ENCODE data around the gene XPO5.
"Not testable (repeated sequence)": the region's sequence is repeated elsewhere in the genome, so short reads cannot be mapped to it uniquely, and the experiment has no call there.

Gene XPO5

DNA sequence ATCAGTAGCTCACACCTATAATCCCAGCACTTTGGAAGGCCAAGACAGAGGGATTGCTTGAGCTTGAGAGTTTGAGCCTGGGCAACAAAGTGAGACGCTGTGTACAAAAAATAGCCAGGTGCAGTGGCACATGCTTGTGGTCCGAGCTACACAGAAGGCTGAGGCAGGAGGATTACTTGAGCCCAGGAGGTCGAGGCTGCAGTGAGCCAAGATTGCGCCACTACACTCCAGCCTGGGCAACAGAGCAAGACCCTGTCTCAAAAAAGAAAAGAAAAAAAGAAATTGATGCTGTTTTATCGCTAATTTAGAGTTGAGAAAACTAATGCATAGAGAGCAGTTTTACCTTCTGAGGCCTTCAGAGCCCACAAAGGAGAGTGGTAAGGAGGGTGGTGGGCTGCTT, 77.5 kb downstream of the XPO5 start:
- not testable (repeated sequence) for DNase-seq (ENCODE audit: low read depth in 2 of 2)

DNA sequence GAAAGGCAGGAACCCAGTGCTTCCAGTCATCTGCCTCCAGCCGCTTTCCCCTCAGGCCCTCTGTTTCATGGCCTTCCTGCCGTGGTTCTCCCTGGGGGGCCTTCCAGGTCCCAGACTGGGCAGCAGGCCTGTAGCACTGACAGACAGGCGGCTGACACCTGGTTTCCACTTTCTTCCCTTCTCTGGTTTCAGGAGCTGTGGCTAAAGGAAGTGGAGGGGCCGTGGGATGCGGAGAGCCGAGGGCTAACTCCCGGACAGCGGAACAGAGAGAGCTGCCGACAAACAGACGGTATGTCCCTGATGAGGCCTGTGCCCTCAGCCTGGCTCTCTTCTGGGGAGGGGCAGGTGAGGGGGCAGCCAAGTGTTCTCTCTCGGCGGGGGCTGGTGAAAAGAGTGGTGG, 78.1 kb downstream of the XPO5 start:
- no peak for DNase-seq (ENCODE audit: low read depth in 2 of 2)

DNA sequence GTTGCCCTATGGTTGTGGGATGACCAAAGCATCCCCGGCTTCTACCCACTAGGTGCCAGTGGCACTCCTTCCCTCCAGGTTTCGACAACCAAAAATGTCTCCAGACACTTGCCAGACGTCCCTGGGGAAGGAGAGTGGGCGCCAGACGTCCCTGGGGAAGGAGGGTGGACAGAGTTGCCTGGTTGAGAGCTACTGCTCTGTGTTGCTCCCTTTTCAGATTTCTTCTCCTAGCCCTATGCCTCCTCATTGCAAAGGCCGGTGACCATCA, 78.8 kb downstream of the XPO5 start:
- DNase-seq (ENCODE audit: low read depth in 2 of 2), result no peak

DNA sequence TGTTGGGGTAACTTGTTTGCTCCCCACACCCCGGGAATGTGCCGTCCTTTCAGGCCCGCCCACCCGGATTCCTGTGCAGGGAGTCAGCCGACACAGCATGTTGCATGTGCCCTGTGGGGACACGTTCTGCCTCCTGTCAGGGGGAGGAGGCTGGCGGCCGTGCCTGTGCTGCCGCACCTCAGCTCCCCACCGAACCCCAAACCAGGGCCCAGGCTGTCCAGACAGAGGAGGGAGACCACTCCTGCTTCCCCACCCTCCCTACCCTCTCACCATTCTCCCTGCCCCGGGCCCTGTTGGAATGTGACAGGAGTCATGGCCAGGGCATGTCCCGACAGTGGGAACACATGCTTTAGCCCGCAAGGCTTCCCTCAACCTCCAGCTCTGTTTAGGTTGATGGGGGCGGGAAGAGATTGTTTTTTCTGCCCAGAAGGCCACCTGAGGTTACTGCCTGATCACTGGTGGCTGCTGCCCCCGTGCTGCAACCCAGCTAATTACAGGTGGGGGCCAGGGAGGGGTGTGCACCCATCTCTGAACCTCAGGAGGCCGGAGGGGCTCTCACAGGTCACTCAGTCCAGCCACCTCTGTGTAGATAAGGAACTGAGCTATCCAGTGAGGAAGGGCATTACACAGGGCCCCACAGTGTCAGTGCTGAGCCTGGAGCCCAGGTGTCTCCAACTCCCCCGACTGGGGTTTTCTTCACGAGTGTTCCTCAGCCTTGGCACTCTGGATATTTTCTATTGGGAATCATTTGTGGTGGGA, 79.3 kb downstream of the XPO5 start:
- DNase-seq (ENCODE audit: low read depth in 2 of 2), result no peak

DNA sequence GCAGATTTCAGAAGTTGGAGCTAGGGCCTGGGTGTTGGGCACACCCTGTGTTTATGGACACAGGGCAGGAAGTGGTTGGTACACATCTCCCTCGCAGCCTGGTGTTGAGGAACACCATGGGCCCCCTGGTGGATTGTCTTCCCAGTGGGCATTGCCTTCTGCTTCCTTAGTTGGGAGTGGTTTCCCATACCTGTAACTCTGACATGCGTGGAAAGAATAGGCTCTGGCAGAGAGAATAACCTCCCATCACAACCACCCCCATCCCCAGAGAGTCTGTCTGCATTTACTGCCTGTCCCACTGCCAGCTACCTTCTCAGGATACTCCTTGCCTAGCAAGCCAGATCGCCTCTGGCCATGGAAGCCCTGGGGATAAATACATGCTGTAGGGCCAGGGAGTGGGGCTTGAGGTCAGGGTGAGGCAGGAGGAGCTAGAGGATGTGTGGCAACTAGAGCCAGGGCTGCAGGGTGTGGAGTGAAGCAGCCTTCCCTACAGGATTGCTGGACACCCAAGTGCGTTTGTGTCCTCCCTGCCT, 80.4 kb downstream of the XPO5 start:
- no peak for DNase-seq (ENCODE audit: low read depth in 2 of 2)

DNA sequence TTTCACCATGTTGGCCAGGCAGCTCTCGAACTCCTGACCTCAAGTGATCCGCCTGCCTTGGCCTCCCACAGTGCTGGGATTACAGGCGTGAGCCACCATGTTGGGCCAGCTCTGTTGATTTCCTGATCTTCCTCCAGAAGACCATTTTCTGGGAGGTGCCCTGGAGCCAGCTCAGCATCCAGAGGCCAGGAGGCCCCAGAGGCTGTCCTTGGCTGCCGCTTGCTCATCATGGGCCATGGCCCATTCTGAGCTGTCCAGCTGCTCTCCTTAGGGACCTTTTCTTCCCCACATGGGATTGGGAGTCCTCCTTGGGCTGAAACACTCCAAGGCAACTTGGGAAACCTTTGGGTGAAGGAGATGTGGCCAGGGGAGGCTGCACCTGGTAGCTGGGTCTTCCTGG, 81.1 kb downstream of the XPO5 start:
- no peak for DNase-seq (ENCODE audit: low read depth in 2 of 2)

DNA sequence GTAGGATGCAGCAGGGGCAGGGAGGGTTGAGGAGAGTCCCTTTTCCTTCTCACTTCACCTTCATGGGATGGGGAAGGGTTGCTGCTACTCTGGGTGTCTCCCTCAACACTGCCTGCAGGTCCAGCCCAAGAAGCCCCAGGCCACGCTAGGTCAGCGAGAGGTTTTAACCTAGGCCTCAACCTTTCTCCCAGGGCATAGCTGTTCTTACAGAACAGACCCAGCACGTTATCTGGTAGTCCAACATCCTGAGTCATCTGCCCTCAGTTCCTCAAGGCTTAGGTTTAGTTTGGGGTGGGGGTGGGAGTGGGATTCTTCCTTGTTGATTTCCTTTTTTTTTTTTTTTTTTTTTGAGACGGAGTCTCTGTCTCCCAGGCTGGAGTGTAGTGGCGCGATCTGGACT, 81.5 kb downstream of the XPO5 start:
- no peak for DNase-seq (ENCODE audit: low read depth in 2 of 2)

DNA sequence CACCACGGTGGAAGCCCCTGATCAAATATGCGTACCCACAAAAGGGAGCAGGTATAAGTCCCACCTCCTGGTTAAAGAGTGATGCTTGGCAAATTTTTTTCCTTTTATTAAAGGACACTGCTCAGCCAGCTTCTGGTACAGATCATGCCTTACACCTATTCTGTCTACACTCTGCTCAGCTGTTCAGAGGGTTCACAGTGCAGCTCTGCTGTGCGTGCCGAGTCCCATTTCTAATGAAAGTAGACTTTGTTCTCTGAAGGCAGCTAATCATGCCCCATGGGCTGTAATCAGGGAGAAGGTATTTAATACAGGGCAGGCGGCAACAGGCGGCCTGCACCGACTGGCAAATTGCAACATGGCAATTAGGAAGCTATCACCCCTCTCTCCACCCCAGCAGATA, 82.0 kb downstream of the XPO5 start:
- no peak for DNase-seq (ENCODE audit: low read depth in 2 of 2)

DNA sequence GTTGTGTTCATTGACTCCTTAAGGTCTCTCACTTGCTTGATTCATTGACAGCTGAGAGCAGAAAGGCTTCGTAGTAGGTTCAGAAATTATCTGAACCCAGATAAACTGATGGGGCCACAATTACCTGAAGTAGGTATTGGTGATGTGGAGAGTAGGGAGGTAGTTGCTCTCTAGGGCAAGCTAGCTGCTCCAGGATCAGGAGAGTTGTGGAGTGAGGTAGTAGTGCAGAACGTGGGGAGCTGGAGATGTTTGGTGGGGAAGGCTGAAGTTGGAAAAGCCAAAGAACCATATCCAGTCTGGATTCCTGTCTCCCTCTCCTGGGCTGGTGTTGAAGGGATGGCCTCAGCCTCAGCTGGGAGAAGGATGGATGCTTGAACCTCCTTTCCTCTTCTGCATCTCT, 82.6 kb downstream of the XPO5 start:
- no peak for DNase-seq (ENCODE audit: low read depth in 2 of 2)

DNA sequence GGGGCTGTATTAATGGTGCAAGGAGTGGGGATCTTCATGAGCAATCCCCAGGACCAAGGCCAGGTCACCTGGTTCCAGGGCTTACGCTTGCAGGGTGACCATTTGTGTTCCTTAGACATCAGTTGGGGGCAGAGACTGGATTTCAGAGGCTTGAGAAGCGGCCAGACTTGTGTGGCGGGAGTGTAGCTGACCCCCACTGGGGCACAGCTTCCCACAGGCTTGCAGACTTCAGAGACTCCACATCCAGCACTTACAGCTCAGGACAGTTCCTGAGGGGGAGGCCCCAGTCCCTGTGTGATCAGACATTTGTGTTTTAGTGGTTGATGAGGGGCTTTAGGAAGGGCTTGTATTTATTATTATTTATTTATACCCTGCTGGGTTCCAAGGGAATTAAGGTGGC, 83.2 kb downstream of the XPO5 start:
- no peak for DNase-seq (ENCODE audit: low read depth in 2 of 2)

DNA sequence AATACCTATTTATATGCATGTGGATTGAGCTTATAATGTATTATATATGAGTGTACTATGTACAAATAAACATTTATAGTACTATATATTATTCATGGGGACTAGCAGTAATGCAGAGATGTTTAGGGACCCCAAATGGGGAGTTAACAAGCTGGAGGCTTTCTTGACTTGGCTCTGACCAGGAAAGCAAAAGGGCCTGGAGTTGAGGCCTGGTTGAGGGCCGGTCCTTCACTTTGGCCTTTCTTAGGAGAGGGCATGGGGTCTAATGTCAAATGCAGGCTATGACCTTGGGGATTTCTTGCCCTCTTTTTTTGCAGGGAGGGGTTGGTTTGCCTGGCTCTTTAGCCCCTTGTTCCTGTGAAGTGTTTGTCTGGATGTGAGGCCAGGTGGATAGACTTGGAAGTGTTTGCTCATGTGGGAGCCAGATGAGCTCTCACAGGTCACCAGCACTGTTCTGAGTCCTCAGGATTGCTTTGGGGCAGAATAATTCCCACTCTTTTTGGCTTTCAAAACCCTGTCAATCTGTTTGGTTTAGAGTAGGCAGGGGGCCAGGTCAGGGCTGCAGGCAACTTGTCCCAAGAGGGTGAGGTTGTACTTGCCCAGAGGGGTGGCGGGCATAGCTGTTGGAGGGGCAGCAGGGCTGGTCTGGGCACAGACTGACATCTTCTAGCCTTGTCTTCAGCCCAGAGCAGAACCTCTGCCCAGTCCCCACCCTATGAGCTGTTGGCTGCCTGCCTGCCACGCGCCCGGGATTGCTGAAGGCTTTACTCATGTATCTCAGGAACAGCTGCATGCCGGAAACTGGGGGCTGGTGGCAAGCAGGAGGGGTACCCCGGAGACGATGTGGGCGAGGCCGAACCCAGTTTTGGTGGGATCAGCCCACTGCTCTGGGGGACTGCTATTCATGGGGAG, 83.8 kb downstream of the XPO5 start:
- DNase-seq (ENCODE audit: low read depth in 2 of 2), result no peak

DNA sequence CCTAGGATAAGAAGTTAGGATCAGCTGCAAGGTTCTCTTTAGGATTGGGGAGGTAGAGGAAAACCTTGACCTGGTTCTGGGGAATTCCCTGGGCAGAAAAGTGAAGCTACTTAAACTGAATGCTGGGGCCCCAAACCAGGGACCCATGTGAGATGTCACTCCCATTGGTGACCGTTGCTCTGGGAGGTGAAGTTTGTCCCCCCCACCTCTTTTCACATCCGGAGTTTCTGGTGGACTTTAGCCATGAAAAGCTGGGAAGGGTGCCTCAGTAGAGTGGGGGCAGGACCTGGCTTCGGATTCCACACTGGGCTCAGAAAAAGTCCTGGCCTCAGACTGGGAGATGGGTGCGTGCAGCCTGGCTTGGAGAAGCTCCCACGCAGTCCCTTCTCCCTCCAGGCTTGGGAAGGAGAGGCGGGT, 85.3 kb downstream of the XPO5 start:
- DNase-seq (ENCODE audit: low read depth in 2 of 2), result no peak

DNA sequence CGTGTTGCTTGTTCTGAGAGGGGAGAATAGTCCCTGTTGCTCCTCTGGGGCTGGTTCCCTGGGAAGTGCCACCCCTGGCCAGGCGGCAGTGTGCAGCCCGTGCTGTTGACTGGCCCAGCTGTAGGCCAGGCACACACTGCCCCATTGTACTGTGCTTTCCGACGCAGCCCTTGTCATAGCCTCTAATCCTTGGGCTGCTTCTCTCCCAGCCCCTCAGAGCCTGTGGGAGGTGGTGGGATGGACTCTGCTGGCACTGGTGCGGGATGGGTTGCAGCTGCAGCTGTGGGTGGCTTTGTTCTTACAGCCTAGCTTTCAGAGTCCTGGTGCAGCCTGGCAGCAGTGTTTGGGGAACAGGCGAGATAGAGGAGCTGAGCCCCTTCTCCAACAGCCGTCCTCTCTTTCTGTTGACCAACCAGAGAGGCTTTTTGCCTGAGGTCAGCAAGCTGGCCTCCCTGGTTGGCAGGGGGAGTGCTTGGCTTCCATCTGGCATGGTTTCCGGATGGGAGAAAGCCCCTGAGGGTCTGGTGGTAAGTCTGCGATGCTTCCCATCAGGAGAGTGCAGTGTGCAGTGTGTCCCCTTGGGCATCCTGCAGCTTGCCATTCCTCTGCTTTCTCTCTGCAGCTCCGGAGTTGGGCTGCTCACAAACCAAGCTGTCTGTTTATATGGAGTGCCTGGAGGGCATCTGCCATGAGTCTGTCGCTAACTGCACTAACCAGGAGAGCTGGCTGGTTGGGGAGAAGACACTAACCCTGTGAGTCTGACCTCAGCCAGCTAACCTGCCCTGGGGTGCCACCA, 86.4 kb downstream of the XPO5 start:
- DNase-seq (ENCODE audit: low read depth in 2 of 2), result no peak

DNA sequence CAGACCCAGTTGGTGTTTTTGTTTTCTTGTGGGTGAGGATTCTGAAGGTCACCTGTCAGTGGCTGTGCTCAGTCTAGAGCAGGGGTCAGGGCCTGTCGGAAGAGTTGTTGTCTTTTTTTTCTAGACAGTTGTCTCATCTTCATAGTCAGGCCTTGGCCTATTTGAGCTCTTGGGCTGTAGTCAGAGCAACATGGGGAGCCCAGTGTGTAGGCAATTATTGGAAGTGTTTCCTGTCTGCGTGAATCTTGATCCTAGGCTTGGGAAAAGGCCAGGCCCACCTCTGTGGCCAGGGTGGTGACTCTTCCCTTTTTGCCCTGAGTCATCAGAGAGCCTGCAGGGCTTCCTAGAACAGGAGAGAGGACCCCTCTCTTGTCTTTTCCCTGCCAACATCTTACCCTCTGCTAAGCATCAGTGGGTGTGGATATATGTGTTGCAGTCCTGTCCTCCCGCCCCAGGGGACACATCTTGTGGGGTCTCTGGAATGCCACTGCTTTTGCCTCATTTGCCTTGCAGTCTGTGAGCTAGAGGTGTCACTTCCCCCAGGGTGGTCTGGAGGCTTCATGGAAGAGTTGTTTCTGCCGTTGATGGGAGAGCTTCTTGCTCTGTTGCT, 87.1 kb downstream of the XPO5 start:
- no peak for DNase-seq (ENCODE audit: low read depth in 2 of 2)

DNA sequence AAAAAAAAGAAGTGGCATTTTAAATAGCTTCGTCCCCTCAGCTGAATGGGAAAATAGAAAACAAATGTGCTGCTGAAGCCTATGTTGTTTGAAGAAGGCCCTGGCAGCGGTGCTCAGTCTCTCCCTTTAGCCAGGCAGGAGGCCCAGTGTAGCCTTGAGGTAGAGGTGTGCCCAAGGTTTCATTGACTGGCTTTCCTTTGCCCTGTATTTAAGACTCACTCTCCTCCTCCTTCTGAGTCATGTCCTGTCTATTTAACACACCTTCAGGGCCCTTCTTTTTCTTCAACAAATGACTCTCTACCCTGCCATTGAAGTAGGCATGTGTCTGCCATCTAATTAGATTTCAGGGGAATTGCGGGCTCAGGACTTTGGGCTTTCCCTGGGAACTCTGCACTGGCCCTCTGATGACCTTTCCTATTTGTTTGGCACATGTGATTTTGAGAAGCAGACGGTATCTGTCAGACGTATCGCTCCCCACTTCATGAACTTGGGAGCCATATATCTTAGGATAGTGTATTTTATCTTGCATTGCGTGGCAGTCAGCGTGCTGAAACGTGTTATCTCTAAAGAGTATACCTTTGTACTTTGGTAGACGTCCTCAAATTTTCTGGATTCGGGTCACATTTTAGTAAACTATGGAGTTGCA, 94.1 kb downstream of the XPO5 start:
- no peak for DNase-seq (ENCODE audit: low read depth in 2 of 2)

DNA sequence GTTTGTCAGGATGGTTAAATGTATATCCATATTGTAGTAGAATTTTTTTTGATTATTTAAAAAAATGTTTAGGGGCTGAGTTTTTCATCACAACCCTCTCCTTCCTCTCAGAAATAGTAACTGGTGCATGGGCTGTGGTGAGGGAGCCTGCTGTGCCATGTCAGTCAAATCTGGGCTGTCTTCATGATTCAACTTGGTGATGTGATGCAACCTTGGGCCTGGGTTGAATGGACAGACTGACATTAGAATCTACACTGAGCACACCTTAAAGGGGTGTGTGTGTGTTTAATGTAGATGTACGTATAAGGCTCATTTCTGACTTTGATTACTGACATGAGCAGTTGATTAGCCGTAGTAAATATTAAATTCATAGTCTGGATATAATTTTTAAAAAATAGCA, 94.8 kb downstream of the XPO5 start:
- no peak for DNase-seq (ENCODE audit: low read depth in 2 of 2)

DNA sequence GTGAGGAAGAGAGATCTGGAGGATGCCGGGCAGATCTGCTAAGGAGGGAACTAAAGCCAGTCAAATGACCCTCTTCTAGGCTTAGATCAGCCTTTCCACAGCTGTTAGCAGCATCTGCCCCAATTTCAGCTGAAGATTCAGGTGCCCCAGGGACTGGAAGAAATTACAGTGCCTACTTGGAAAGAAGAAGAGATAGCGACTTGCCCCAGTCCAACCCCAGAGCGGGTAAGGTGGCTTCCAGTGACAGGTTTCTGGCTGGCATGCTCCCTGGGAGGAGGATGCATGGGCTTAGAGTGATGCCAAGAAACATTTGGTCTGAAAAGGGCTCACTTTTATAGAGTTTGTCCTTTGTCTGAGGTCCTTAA, 97.8 kb downstream of the XPO5 start:
- DNase-seq (ENCODE audit: low read depth in 2 of 2), result no peak

DNA sequence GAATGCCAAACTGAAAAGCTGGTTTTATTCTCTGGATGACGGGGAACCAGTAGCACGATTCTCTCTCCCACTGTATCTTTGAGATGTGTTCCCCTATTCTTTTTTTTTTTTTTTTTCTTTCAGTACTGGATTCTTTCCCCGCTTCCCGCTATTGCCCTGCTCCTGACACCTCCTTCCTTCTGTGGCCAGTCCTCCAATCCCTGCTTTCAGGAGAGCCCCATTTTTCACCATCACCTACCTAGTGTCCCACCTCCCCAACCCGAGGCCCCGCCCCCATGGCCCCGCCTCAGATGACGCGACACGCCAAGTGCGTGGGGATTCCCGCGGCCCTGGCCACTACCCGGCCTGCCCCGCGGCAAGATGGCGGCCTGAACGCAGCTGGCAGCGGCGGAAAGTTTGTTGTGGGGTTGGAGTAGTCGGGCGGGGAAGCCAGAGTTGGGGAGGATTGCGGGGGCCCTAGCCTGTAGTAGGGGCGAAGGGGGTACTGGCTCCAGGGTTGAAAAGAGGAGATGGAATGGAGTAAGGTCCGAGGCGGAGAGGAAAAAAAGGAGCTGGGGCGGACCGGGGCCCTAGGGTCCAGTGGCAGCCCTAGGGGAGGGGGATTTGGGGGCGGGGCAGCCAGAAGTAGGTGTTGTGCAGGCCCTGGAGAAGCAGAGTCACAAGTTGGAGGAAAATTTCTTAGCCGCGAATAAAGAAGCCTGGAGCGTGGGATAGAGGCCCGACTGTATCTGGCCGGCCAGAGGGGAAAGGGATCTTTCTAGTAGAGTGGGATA, 98.4 kb downstream of the XPO5 start, which contains the start of gene TJAP1:
Gene TJAP1 (plus strand): TSS at position 336 of the 773 bp plus-strand sequence. CDS start 21,432 bp downstream, outside the sequence.
- peak; percentile 98 for DNase-seq (ENCODE audit: low read depth in 2 of 2)

DNA sequence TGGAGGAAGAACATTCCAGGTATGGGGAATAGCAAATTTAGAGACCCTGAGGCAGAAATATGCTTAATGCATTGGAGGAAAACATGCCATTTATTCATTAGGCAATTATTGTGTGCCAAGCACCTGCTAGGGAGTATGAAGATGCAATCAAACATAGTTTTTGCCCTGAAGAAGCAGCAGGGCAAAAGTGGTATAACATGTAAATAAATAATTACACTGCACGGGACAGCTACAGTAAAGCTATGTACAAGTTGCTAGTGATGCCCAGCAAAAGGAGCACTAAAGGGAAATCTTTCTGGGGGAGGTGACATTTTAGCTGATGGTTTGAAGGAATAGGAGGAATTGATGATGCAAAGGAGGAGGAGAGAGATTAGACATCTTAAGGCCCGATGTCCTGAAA, 99.1 kb downstream of the XPO5 start:
- DNase-seq (ENCODE audit: low read depth in 2 of 2), result no peak

DNA sequence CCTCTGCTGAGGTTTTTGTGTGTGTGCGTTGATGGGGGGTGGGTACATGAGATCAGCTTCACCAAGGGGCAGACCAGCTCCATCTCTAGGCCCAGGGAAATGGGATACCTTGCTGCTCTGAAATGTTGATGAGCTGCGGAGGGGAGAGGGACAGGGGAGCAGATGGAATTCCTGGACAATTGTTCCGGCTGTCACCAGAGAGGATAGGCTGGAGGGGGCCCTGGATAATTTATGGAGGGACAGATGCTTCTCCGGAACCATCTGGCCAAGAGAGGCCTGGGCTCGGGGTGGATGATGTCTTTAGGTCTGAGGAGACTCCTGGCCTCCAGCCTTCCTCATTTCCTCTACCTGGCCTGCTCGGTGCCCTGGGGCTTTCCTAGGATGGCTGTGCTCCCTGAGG, 100.3 kb downstream of the XPO5 start:
- no peak for DNase-seq (ENCODE audit: low read depth in 2 of 2)

DNA sequence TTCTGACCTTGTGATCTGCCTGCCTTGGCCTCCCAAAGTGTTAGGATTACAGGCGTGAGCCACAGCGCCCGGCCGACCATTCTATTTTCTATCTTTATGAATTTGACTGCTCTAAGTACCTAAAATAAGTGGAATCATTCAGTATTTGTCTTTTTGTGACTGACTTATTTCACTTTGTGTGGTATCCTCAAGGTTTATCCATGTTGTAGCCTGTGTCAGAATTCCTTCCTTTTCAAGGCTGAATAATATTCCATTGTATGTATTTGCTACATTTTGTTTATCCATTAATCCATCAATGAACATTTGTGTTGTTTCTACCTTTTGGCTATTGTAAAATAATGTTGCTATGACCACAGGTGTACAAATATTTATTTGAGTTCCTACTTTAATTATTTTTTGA, 103.3 kb downstream of the XPO5 start:
- no peak for DNase-seq (ENCODE audit: low read depth in 2 of 2)

All from activated CD4-positive, alpha-beta T cell treated with anti-CD3 and anti-CD28 coated beads for 24 hours (primary cell).